Stimulated activated memory B cell treated with anti-CD40 and anti-IgM and Interleukin-4, amounts not matched to agents 10 μg/mL and 1 μg/mL and 100 μg/mL, for 72 hours (primary cell): ENCODE measurements around the gene TMPRSS9.
"Not testable (repeated sequence)": the region's sequence is repeated elsewhere in the genome, so short reads cannot be mapped to it uniquely, and the experiment has no call there.

Source experiments
- ATAC-seq: fragments of 150-1000 bp; cut with Tn5 transposase; 2 replicates; pipeline ENCODE4 v1.10.0; 2021
- H3K27ac Mint-ChIP-seq: one replicate; pipeline ENCODE4 v1.8.0; 2022; ENCODE audit warnings: mild to moderate bottlenecking, mixed read lengths
- H3K27me3 Mint-ChIP-seq: one replicate; pipeline ENCODE4 v1.8.0; 2022; ENCODE audit warnings: mixed read lengths
- H3K36me3 Mint-ChIP-seq: one replicate; pipeline ENCODE4 v1.8.0; 2022; ENCODE audit warnings: mixed read lengths
- H3K4me1 Mint-ChIP-seq: one replicate; pipeline ENCODE4 v1.8.0; 2022; ENCODE audit warnings: mixed read lengths
- H3K4me3 Mint-ChIP-seq: one replicate; pipeline ENCODE4 v1.8.0; 2022; ENCODE audit warnings: mild to moderate bottlenecking, moderate library complexity, mixed read lengths
- H3K9me3 Mint-ChIP-seq: one replicate; pipeline ENCODE4 v1.8.0; 2022; ENCODE audit warnings: mixed read lengths

The TMPRSS9 gene

DNA sequence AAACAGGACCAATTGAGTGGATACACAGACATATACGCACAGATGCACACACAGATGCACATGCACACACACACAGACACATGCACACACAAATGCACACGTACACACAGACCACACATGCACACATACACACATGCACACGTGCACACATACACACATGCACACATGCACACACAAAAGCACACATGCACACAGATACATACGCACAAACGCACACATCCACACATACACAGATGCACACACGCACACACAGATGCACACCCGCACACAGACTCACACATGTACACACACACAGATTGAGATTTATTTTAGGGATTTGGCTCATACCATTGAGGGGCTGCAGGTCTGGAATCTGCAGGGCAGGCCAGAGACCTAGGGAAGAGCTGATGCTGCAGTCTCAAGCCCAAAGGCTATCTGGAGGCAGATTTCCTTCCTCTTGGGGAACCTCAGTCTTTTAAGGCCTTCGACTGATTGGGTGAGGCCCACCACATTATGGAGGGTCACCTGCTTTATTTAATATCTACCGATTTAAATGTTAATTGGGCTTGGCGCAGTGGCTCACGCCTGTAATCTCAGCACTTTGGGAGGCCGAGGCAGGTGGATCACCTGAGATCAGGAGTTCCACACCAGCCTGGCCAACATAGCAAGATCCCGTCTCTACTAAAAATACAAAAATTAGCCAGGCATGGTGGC, 22.6 kb downstream of the TMPRSS9 start:
- H3K36me3 Mint-ChIP-seq, result peaks cover 7% of the 10 kb centered on the region
- no peak overlapping the region for H3K27ac Mint-ChIP-seq
- H3K4me1 Mint-ChIP-seq, result peaks cover 23% of the 10 kb centered on the region
- peaks cover 5% of the 10 kb centered on the region for H3K9me3 Mint-ChIP-seq
- H3K27me3 Mint-ChIP-seq, result peaks cover 13% of the 10 kb centered on the region
- no peak overlapping the region for H3K4me3 Mint-ChIP-seq
- ATAC-seq, result no peak

DNA sequence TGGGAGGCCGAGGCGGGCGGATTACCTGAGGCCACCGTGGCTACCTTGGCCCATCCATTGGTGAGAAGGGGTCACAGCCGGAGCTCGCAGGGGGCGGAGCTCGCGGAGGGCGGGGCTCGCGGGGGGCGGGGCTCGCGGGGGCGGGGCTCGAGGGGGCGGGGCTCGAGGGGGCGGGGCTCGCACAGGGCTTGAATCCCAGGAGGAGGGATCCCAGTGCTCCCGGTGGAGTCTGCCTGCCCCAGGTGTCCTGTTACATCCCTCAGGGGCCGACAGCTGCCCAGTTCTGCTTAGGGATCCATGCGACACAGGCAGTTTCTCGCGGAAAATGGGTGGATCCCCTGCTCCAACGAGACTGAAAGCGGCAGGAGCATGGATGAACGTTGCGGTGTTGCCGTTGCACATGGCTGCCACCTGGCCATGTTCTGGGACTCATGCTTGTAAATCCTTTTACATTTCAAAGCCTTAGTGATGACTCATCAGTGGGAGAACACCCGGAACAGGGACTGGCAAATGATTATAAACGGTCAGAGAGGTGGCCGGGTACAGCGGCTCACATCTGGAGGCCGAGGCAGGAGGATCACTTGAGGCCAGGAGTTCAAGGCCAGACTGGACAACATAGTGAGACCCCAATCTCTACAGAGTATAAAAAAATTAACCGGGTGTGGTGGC, 25.1 kb downstream of the TMPRSS9 start:
- Mint-ChIP-seq H3K4me3 (no peak overlapping the region), H3K27me3 (no peaks in the 10 kb centered on the region), H3K4me1 (peaks cover 14% of the 10 kb centered on the region), H3K9me3 (no peaks in the 10 kb centered on the region), H3K27ac (no peak overlapping the region), H3K36me3 (no peaks in the 10 kb centered on the region)
- ATAC-seq, result no peak

DNA sequence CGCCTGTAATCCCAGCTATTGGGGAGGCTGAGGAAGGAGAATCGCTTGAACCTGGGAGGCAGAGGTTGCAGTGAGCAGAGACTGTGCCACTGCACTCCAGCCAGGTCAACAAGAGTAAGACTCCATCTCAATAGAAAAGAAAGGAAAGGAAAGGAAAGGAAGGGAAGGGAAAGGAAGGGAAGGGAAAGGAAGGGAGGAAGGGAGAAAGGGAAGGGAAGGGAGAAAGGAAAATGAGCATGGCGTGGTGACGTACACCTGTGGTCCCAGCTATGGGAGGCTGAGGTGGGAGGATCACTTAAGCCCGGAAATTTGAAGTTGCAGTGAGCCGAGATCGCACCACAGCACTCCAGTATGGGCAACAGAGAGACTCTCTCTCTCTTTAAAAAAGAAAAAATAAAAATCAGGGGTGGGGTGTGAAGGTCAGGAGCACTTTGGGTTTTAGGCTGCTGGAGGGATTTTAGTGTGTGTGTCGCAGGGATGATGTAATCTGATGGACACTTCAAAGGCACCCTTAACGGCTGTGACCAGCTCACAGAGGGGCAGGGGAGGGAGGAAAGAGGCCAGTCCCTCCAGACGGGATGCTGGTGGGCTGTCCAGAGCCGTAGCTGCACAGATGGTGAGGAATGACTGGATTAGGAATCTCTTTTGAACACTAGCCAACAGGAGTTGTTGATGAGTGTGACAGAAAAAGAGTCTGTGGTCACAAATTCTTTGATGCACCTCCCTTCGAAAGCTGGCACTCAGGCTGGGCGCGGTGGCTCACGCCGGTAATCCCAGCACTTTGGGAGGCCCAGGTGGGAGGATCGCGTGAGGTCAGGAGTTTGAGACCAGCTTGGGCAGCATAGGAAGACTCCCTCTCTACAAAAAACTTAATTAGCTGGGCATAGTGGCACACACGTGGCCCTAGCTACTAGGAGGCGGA, 27.6 kb downstream of the TMPRSS9 start:
- H3K27me3 Mint-ChIP-seq, result no peaks in the 10 kb centered on the region
- peaks cover 22% of the 10 kb centered on the region for H3K4me1 Mint-ChIP-seq
- no peak overlapping the region for H3K4me3 Mint-ChIP-seq
- H3K36me3 Mint-ChIP-seq, result no peaks in the 10 kb centered on the region
- peak overlapping the region; percentile 73 for H3K27ac Mint-ChIP-seq
- H3K9me3 Mint-ChIP-seq, result no peaks in the 10 kb centered on the region
- ATAC-seq, result no peak

DNA sequence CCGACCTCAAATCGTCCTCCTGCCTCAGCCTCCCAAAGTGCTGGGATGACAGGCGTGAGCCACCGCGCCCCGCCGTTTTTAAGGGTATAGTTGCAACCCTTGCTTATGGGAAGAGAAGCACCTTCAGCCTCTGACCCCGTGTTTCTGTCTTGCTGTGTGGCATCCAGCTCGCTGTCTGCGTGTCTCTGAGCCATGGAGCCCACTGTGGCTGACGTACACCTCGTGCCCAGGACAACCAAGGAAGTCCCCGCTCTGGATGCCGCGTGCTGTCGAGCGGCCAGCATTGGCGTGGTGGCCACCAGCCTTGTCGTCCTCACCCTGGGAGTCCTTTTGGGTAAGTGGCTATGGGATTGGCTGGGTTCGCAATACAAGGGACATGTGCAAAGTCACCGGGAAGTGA, 29.5 kb downstream of the TMPRSS9 start:
- H3K27ac Mint-ChIP-seq, result no peak overlapping the region
- peaks cover 13% of the 10 kb centered on the region for H3K4me1 Mint-ChIP-seq
- no peaks in the 10 kb centered on the region for H3K36me3 Mint-ChIP-seq
- no peak for ATAC-seq
- no peaks in the 10 kb centered on the region for H3K9me3 Mint-ChIP-seq
- H3K4me3 Mint-ChIP-seq, result no peak overlapping the region
- H3K27me3 Mint-ChIP-seq, result no peaks in the 10 kb centered on the region

DNA sequence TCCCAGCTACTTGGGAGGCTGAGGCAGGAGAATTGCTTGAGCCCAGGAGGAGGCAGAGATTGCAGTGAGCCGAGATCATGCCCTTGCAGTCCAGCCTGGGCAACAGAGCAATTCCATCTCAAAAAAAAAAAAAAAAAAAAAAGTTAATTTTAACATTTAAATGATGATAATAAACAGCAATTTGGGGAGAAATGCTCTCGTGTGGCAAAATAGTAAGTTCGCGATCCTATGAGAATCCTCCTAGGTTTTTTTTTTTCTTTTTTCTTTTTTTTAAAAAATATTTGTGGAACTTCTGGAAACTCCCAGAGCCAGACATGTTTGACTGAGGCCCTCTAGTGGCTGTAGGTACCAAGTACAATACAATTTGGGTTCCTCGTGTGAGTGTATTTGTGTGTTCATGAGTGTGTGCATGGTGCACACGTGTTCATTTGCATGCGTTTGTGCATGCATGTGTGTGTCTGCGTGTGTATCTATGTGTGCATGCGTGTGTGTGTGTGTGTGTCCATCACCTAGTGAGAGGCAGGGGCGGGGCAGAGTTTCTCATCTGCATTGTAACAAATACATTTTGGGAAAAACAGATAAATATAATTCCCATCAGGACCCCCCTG, 31.2 kb downstream of the TMPRSS9 start:
- H3K4me3 Mint-ChIP-seq, result no peak overlapping the region
- no peak overlapping the region for H3K27ac Mint-ChIP-seq
- H3K9me3 Mint-ChIP-seq, result no peaks in the 10 kb centered on the region
- H3K27me3 Mint-ChIP-seq, result no peaks in the 10 kb centered on the region
- H3K4me1 Mint-ChIP-seq, result peaks cover 13% of the 10 kb centered on the region
- ATAC-seq, result no peak
- H3K36me3 Mint-ChIP-seq, result no peaks in the 10 kb centered on the region

DNA sequence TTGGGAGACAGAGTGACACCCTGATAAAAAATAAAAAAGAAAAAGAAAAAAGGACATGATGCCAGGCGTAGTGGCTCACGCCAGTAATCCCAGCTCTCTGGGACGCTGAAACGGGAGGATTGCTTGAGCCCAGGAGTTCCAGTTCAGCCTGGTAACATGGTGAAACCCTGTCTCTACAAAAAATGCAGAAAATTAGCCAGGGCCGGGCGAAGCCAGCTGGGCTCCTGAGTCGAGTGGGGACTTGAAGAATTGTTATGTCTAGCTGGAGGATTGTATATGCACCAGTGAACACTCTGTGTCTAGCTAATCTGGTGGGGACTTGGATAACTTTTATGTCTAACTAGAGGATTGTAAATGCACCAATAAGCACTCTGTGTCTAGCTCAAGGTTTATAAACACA, 32.3 kb downstream of the TMPRSS9 start:
- H3K36me3 Mint-ChIP-seq, result no peaks in the 10 kb centered on the region
- no peak overlapping the region for H3K27ac Mint-ChIP-seq
- no peak overlapping the region for H3K4me3 Mint-ChIP-seq

DNA sequence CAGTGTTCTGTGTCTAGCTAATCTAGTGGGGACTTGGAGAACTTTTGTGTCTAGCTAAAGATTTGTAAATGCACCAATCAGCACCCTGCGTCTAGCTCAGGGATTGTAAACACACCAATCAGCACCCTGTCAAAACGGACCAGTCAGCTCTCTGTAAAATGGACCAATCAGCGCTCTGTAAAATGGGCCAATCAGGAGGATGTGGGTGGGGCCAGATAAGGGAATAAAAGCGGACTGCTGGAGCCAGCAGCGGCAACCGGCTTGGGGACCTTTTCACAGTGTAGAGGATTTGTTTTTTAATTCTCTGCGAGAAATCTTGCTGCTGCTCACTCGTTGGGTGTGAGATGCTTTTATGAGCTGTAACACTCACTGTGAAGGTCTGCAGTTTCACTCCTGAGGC, 32.8 kb downstream of the TMPRSS9 start:
- H3K9me3 Mint-ChIP-seq, ATAC-seq, H3K4me1 Mint-ChIP-seq, H3K27me3 Mint-ChIP-seq, H3K36me3 Mint-ChIP-seq, H3K27ac Mint-ChIP-seq, H3K4me3 Mint-ChIP-seq: not testable (repeated sequence)

More for the DNA sequence above, 32.3 kb downstream of the TMPRSS9 start:
- no peaks in the 10 kb centered on the region for H3K9me3 Mint-ChIP-seq
- ATAC-seq, result no peak
- peaks cover 11% of the 10 kb centered on the region for H3K4me1 Mint-ChIP-seq
- H3K27me3 Mint-ChIP-seq, result no peaks in the 10 kb centered on the region

DNA sequence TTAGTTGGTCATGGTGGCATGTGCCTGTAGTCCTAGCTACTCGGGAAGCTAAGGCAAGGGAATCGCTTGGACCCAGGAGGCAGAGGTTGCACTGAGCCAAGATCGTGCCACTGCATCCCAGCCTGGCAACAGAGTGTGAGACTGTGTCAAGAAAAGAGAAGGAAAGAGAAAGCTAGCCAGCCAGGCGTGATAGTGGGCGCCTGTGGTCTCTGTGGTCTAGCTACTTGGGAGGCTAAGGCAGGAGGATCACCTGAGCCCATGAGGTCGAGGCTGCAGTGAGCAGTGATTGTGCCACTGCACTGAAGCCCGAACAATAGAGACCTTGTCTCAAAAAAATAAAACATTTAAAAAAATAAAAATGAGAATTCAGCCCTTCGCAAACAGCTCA, 34.0 kb downstream of the TMPRSS9 start:
- ATAC-seq, result peak; percentile 69
- peak overlapping the region; percentile 63 for H3K27ac Mint-ChIP-seq
- no peaks in the 10 kb centered on the region for H3K27me3 Mint-ChIP-seq
- peaks cover 8% of the 10 kb centered on the region for H3K4me1 Mint-ChIP-seq
- H3K4me3 Mint-ChIP-seq, result peak overlapping the region; percentile 54
- H3K9me3 Mint-ChIP-seq, result no peaks in the 10 kb centered on the region
- H3K36me3 Mint-ChIP-seq, result no peaks in the 10 kb centered on the region

DNA sequence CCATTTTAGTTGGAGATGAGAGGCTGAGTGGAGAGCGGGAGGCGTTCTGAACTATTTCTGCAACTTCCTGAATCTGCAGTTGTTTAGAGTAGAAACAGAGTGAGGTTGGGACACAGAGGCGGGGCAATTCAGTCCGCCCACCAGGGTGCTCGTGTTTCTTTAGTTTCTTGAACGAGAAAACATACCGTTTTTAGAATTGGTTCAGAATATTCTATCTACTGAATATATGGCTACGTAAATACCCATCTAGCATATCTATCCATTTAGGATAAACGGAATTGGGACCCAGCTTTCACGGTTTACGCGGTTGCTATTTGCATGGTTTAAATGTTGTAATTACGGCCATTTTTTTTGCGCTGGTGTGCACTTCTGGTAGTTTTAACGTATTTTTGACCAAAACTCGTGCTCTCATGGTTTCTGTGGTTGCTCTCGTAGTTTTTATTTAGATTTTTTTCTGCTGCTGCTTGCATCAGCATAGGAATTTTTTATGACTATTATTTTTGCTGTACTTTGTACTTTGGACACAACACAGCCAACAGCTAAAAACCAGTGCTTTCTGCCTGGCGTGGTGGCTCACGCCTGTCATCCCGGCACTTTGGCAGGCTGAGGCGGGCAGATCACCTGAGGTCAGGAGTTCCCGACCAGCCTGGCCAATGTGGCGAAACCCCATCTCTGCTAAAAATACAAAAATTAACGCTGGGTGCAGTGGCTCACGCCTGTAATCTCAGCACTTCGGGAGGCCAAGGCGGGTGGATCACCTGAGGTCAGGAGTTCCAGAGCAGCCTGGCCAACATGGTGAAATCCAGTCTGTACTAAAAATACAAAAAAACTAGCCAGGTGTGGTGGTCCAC, 34.6 kb downstream of the TMPRSS9 start:
- Mint-ChIP-seq H3K27me3 (no peaks in the 10 kb centered on the region), H3K9me3 (no peaks in the 10 kb centered on the region), H3K36me3 (no peaks in the 10 kb centered on the region), H3K4me1 (peaks cover 8% of the 10 kb centered on the region), H3K4me3 (peak overlapping the region; percentile 48), H3K27ac (peak overlapping the region; percentile 63)
- peak; percentile 81 for ATAC-seq

DNA sequence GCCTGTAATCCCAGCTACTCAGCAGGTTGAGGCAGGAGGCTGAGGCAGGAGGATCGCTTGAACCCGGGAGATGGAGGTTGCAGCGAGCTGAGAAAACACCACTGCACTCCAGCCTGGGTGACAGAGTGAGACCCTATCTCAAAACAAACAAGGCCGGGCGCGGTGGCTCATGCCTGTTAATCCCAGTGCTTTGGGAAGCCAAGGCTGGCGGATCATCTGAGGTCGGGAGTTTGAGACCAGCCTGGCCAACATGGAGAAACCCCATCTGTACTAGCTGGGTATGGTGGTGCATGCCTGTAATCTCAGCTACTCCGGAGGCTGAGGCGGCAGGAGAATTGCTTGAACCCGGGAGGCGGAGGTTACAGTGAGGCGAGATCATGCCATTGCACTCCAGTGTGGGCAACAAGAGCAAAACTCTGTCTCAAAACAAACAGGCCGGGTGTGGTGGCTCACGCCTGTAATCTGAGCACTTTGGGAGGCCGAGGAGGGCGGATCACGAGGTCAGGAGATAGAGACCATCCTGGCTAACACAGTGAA, 35.3 kb downstream of the TMPRSS9 start:
- ATAC-seq, H3K4me1 Mint-ChIP-seq, H3K4me3 Mint-ChIP-seq, H3K27me3 Mint-ChIP-seq, H3K9me3 Mint-ChIP-seq, H3K36me3 Mint-ChIP-seq: not testable (repeated sequence)
- H3K27ac Mint-ChIP-seq, result peak overlapping the region; percentile 63

DNA sequence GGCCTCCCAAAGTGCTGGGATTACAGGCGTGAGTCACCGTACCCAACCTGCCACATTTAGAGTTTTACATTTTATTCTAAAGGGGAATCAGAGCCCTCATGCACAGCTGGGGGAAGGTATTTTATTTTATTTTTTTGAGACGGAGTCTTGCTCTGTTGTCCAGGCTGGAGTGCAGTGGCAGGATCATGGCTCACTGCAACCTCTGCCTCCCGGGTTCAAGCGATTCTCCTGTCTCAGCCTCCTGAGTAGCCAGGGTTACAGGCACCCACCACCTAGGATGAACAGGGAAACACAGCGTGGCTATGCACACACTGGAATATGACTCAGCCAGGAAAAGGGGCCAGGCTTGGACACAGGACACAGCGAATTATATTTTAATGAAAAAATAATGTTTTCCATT, 37.1 kb downstream of the TMPRSS9 start:
- not testable (repeated sequence) for H3K4me3 Mint-ChIP-seq, ATAC-seq, H3K27ac Mint-ChIP-seq, H3K9me3 Mint-ChIP-seq, H3K4me1 Mint-ChIP-seq, H3K27me3 Mint-ChIP-seq, H3K36me3 Mint-ChIP-seq

DNA sequence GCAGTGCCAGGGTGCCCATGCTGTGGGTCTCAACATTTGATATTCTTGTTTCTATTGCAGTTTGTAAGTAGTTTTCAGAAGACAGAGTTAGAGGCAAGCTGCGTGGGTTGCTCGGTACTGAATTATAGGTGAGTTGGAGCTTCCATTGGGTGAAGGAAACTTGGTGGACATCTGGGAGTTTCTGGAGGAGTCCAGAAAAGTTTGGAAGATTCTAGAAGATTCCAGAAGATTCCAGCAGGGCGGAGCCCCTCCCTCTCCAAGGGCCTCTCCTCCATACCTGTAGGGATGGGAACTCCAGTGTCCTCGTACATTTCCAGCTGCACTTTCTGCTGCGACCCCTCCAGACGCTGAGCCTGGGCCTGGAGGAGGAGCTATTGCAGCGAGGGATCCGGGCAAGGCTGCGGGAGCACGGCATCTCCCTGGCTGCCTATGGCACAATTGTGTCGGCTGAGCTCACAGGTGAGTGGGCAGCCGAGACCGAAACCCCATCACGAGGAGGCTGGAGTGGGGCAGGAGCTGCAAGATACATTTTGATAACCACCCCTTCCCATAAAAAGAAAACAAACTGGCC, 38.8 kb downstream of the TMPRSS9 start:
- Mint-ChIP-seq H3K9me3 (no peaks in the 10 kb centered on the region), H3K27ac (no peak overlapping the region), H3K27me3 (no peaks in the 10 kb centered on the region), H3K4me3 (no peak overlapping the region), H3K36me3 (no peaks in the 10 kb centered on the region), H3K4me1 (no peaks in the 10 kb centered on the region)
- ATAC-seq, result no peak

DNA sequence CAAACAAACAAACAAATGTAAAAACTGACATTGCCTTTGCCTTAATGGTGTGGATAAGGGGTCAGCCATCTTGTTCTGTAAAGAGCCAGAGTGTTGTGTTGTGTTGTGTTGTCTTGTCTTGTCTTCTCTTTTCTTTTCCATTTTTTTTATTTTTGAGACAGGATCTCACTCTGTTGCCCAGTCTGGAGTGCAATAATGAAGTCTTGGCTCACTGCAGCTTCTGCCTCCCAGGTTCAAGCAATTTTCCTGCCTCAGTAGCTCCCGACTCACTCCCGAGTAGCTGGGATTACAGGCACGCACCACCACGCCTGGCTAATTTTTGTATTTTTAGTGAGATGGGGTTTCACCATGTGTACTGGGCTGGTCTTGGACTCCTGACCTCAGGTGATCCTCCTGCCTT, 39.5 kb downstream of the TMPRSS9 start:
- no peaks in the 10 kb centered on the region for H3K36me3 Mint-ChIP-seq
- H3K27ac Mint-ChIP-seq, result no peak overlapping the region
- ATAC-seq, result no peak
- no peaks in the 10 kb centered on the region for H3K4me1 Mint-ChIP-seq
- no peak overlapping the region for H3K4me3 Mint-ChIP-seq
- H3K27me3 Mint-ChIP-seq, result no peaks in the 10 kb centered on the region
- no peaks in the 10 kb centered on the region for H3K9me3 Mint-ChIP-seq

DNA sequence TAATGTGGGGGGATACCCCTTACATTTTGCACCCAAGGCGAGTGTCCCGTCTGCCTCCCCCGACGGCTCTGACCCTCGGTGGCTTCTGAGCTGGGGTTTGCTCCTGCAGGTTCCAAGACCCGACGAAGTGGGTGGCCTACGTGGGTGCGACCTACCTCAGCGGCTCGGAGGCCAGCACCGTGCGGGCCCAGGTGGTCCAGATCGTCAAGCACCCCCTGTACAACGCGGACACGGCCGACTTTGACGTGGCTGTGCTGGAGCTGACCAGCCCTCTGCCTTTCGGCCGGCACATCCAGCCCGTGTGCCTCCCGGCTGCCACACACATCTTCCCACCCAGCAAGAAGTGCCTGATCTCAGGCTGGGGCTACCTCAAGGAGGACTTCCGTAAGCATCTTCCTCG, 48.2 kb downstream of the TMPRSS9 start:
- H3K36me3 Mint-ChIP-seq, result peaks cover 5% of the 10 kb centered on the region
- no peak for ATAC-seq
- H3K4me1 Mint-ChIP-seq, result no peaks in the 10 kb centered on the region
- H3K9me3 Mint-ChIP-seq, result peaks cover 5% of the 10 kb centered on the region
- no peak overlapping the region for H3K4me3 Mint-ChIP-seq
- H3K27me3 Mint-ChIP-seq, result peaks cover 21% of the 10 kb centered on the region
- no peak overlapping the region for H3K27ac Mint-ChIP-seq
